CD4-positive, alpha-beta T cell treated with Interleukin-10 for 1 hour (primary cell): ENCODE measurements around the gene OR5T1.

Experiments used
- DNase-seq: peaks from one replicate; pipeline ENCODE4 v3.0.0-alpha.2; 2020

The OR5T1 gene

DNA sequence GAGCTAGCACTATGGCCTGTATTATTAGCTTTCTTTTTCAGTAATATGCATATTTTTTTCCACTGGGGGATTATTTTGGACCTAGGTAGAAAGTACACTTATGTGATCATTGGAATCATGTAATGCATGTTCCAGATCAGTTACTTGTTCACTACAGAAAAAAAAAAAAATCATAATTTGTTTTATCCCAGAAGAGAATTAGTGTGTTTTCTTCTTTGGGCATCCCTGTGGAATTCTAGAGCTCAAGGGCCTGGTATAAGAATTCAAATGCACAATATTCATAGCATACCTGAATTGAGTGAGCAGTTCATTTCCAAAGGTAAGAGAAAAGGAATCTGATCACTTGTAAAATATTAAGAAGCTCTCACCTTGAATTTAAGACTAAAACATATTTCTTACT is at the start of gene OR5T1:
Gene OR5T1, plus strand, starts transcription at position 301 of the 400 bp plus-strand sequence. CDS start 1,485 bp downstream, outside the sequence.
- DNase-seq, result no peak

DNA sequence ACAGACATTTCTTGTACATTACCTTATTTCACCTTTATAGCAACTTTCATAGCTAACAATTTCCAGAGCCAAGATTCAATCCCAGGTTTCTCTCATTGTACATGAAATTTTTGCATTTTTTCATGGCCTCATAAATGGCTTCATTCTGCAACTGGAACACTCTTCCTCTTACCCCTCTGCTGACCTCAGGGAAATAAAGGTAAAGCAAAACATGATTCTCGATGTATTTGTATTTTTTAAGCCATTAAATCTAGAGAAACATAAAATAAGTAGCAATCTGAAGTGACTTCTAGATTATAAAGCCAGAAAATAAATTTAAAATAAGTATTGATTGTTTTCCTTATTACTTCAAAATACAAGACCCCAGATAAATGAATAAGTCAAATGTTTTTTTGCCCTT is 39.8 kb upstream of the OR5T1 start, which contains the start of gene OR5T2:
Gene OR5T2, minus strand, starts transcription at position 101 of the 400 bp plus-strand sequence. CDS start 1,193 bp downstream, outside the sequence.
- DNase-seq, result no peak

DNA sequence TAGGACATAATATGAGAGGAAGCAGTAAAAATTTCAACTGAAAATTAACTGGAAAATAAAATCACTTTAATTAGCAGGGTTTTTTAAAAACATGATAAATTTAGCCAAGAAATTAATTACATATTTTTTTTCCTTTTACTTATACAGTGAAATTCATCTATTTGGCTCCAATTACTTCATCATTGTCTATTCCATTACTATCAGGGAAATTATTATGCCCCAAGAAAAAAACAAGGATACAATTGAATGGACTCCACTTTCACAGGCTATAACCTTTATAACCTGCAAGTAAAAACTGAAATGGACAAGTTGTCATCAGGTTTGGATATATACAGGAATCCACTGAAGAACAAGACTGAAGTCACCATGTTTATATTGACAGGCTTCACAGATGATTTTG is 22.0 kb upstream of the OR5T1 start, which contains the start of gene OR5T3:
Gene OR5T3, plus strand, starts transcription at position 301 of the 400 bp plus-strand sequence. Its CDS starts 0 bp downstream, at position 301.
- no peak for DNase-seq

DNA sequence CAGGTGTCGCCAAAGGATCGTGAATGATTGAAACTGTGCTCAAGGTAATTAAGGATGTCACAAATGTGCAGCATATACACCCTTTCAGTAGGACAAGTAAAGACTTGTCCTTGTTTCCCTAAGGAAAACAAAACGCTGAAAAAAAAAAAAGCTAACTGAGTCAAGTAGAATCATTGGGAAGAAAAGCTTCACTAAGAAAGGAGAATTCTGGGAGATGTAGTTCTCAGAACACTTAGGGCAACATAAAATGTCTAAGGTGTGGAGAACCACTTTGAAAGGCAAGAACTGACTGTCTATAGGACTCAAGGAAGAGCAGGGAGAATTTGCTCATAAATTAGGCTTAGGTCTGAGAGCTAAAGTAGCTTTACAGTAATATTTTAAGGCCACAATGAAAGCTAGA is 2.9 kb upstream of the OR5T1 start:
- DNase-seq, result no peak

DNA sequence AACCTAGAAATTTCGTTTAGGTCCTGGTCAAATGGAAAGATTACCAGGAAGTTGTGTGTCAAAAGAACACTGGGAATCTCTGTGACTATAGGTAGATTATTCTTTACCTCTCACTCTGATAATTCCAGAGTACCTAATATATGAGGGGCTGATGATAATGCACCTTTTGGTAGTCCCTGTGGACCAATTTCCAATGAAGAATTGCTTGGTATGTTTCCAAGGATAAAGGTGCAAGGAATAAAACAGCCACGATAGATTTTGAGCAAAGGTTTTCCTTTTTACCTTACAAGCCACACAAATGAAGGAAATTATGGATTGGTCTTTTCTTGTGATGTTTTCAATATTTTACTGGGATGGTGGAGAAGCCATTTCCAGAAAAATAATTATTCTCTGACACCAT is 18.2 kb downstream of the OR5T1 start, which contains the start of gene OR8H1:
Gene OR8H1, minus strand, starts transcription at position 101 of the 400 bp plus-strand sequence. CDS start 1,192 bp downstream, outside the sequence.
- no peak for DNase-seq

DNA sequence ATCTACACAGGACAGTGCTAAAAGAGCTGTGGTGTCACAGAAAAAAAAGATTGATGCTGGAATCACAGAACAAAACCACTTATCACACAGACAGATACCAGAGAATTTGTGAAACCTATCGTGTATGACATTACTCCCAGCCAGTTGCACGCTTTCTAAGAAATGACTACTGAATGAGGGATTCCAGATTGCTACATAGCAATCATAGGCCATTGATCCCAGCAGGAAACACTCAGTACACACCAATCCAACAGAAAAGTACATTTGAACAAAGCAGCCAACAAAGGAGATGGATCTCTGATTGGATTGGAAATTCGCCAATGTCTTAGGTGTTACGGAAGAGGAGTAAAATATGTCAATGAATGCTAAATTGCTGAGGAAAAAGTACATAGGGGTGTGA is 22.9 kb downstream of the OR5T1 start:
- DNase-seq, result no peak

DNA sequence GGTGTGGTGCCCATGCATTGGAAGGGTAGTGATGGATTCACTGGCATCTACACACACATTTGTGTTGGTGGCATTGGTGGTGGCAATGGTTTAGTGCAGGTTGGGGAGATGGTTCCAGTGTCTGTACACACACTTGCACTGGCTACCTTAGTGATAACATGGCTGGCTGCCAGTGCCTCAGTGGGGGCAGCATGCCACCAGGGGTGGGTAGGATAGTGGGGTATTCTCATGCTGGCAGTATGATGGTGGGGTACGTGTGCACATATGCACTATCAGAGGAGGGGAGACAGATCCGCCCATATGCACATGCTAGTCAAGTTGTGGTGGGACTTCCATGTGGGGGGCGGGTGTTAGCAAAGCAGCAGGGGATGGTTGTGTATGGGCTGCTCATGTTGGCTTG is 33.9 kb downstream of the OR5T1 start:
- no peak for DNase-seq

DNA sequence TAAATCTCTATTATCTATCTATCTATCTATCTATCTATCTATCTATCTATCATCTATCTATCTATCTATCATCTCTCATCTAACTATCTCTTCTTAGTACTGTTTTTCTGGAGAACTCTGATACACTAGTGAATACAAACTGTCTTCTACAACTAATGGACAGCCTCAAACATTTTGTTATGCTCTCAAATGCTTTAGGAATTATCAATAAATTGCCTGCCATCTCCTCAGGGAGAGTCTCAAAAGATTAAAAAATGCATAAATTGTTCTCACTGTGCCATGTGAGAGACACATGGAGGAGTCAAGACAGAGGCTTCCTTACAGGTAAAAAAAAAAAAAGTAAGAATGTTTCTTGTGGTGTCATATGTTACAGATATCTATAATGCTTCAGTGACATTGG is 40.9 kb downstream of the OR5T1 start, which contains the start of gene OR8K3:
Gene OR8K3, plus strand, starts transcription at position 301 of the 400 bp plus-strand sequence. CDS start 3,163 bp downstream, outside the sequence.
- DNase-seq, result no peak
